Stomach (tissue), 9 donors: Measurements from ENCODE around the gene PSMB7. TPM values are rescaled to one million over a fixed set of nuclear protein-coding genes. Genes with fewer than 3 reads are reported as not detected.

Experiments
- DNase-seq, 2 donors: peaks; one replicate each; pipeline versions ENCODE4 v3.0.0 to v3.0.0-alpha.2; 2013 to 2019
- H3K27ac ChIP-seq, 5 donors: fragments of 200-600 bp in 4 of 5; sonication (generic) in 4 of 5; one replicate each; pipeline ENCODE4 v1.5.1; 2013 to 2019; ENCODE audit warnings: mild to moderate bottlenecking in 1 of 5, moderate library complexity in 1 of 5
- H3K27me3 ChIP-seq, 3 donors: fragments of 200-600 bp; sonication (generic); one replicate each; pipeline ENCODE4 v1.5.1; 2017 to 2019; ENCODE audit warnings: mixed run types in 1 of 3
- H3K36me3 ChIP-seq, 4 donors: fragments of 200-600 bp; sonication (generic); 1 replicate in 3 of 4; 2 replicates in 1 of 4; pipeline ENCODE4 v1.5.1; 2016 to 2019
- H3K4me1 ChIP-seq, 4 donors: fragments of 200-600 bp; sonication (generic); one replicate each; pipeline ENCODE4 v1.5.1; 2016 to 2019
- H3K4me3 ChIP-seq, 4 donors: fragments of 200-600 bp; sonication (generic) in 3 of 4; one replicate each; pipeline ENCODE4 v1.5.1; 2016 to 2019; ENCODE audit warnings: mild to moderate bottlenecking in 1 of 4
- H3K9me3 ChIP-seq, 4 donors: fragments of 200-600 bp; sonication (generic); one replicate each; pipeline ENCODE4 v1.5.1; 2016 to 2019
- EP300 ChIP-seq: sonication (generic); formaldehyde crosslinking; IDR thresholded peaks from one replicate; pipeline ENCODE4 v1.6.1; 2017; ENCODE audit warnings: antibody characterized with exemption
- POLR2A ChIP-seq, 4 donors: fragments of 450-650 bp; IDR thresholded peaks; one replicate each; pipeline ENCODE4 v1.6.1; 2016; ENCODE audit warnings: antibody characterized with exemption in 4 of 4, control low read depth in 2 of 4, mild to moderate bottlenecking in 1 of 4, moderate library complexity in 1 of 4
- POLR2AphosphoS5 ChIP-seq, 3 donors: sonication (generic); formaldehyde crosslinking; IDR thresholded peaks; one replicate each; pipeline ENCODE4 v1.6.1; 2016; ENCODE audit warnings: antibody characterized with exemption in 3 of 3
- WGBS, 5 donors: extraction: QIAGEN DNeasy Blood & Tissue Kit in 3 of 5; methylation state at CpG; one replicate each; pipeline versions ENCODE4 v1.1.5 to v1.1.7; 2013 to 2018; 5-methylcytosine and 5-hydroxymethylcytosine counted together
- intact Hi-C: fragments of 100-400 bp; cut with DNase I; formaldehyde crosslinking; loops from one replicate; pipeline ENCODE4 v1.15.1; 2023; ENCODE audit warnings: low total_unique reads
- polyA plus RNA-seq, 3 donors: library from polyadenylated mRNA; stranded (reverse); fragments of 200-250 nt; gene quantifications; one replicate each; pipeline ENCODE4 v1.2.3, GENCODE V29; 2013
- total RNA-seq, 5 donors: library from RNA; depleted of rRNA; stranded (reverse); fragments of >200 nt; gene quantifications; one replicate each; pipeline versions ENCODE4 v1.1.0 to v1.2.3, GENCODE V29; 2014 to 2016
- TF ChIP-seq, protein P1 (sequence below), 7 experiments: fragments of 450-650 bp in 4 of 7; fragments of 200-600 bp in 3 of 7; sonication (generic) in 3 of 7; IDR thresholded peaks; one replicate each; pipeline ENCODE4 v1.5.1; 2016 to 2019; ENCODE audit warnings: antibody characterized with exemption in 7 of 7, control low read depth in 2 of 7, mild to moderate bottlenecking in 1 of 7
- donor health status: healthy with polysubstance abuse.
- donor health status: Bipolar disorder and iron deficiency.
- donor health status: healthy.

Gene PSMB7
- total and polyA plus RNA-seq, 8 donors, result 4.9 to 213 (median 118) TPM

DNA sequence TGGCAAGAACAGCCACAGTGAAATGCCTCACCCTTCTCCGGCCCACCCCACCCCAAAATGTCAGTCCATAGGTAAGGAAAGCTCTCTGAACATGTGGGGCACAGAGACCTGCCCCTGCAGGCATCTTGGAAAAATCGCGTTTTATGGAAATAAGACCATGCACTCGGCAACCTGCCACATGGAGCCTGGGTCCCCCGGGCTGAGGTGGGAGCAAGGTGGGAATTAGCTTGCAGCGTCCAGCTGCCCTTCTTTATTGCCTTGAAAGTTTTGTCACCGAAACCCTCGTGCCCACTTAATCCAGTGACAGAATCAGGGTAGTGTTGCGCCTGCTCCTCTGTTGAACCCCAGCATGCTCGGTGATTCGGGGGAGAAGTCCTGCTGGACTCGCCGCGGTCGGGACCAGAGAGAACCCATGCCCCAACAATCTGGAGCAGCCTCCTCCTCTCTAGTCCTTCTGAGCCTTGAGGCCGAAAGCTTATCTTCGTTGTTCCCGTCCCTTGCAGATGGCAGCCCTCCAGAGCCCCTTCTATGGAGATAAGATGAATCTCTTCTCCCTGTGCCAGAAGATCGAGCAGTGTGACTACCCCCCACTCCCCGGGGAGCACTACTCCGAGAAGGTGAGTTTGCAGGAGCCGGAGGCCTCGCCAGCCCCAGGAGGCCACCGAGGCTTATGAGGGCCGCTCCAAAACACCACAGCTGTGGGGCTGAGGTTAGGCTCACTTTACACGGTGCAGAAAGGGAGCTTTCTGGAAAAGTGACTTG lies 67.9 kb downstream of the PSMB7 start:
- intact Hi-C loops, result no loop called here
- no peaks in the 10 kb centered on the region for H3K9me3 ChIP-seq
- DNase-seq, result no peak
- no peak overlapping the region for H3K4me3 ChIP-seq
- no peak overlapping the region for H3K27ac ChIP-seq
- peaks cover 0 to 12% (median 7%) of the 10 kb centered on the region in 4 donors for H3K4me1 ChIP-seq
- 83 to 90% (median 89%) methylated on average over 22 to 26 of the region's 26 CpGs for WGBS, 5 donors
- H3K36me3 ChIP-seq, result peaks cover 53 to 98% (median 94%) of the 10 kb centered on the region in 4 donors
- H3K27me3 ChIP-seq, result no peaks in the 10 kb centered on the region
- TF ChIP-seq, protein P1, sequence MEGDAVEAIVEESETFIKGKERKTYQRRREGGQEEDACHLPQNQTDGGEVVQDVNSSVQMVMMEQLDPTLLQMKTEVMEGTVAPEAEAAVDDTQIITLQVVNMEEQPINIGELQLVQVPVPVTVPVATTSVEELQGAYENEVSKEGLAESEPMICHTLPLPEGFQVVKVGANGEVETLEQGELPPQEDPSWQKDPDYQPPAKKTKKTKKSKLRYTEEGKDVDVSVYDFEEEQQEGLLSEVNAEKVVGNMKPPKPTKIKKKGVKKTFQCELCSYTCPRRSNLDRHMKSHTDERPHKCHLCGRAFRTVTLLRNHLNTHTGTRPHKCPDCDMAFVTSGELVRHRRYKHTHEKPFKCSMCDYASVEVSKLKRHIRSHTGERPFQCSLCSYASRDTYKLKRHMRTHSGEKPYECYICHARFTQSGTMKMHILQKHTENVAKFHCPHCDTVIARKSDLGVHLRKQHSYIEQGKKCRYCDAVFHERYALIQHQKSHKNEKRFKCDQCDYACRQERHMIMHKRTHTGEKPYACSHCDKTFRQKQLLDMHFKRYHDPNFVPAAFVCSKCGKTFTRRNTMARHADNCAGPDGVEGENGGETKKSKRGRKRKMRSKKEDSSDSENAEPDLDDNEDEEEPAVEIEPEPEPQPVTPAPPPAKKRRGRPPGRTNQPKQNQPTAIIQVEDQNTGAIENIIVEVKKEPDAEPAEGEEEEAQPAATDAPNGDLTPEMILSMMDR (IDR thresholded peaks at IDR 0.05), result no peak
- TF ChIP-seq POLR2A (IDR thresholded peaks at IDR 0.05) (no peak), EP300 (no peak), POLR2AphosphoS5 (IDR thresholded peaks at IDR 0.05) (no peak)

DNA sequence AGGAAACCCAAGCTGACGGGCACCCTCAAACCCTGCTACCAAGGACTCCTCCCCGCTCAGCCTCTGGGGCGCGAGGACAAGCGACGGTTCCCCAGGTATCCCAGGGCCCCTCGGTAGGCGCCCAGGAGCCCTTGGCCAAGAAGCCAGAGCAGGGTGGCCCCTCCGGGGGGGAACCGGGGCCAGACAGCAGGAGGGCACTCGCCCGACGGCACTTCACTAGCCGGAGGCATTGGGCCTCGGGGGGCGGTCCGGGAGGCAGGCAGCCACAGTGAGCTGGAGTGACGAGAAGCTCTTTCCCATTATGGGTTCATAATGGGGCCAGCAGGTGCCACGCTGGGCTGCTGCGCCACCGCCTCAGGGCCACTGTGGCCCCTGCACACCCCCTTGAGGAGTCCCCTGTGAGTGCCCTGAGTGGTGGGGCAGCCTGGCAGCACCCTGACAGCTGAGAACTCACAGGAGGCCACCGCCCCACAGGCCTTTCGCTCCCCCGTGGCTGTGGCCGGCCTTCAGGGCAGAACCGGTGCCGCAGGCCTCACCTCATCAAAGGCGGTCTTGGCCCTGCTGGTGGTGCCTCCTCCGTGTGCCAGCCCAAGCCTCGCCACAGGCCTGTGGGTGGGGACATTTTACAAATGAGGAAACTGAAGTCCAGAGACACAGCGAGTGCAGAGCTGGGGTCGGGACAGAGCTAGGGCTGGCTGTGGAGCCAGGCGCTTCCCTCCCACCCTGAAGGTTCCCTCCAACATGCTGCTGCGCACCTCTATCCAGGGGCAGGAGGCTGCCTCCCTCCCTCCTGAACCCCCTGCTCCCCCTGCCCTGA lies 68.7 kb downstream of the PSMB7 start:
- WGBS, 5 donors, result 87 to 94% (median 87%) methylated on average over 17 to 34 of the region's 34 CpGs
- Histone ChIP-seq H3K36me3 (peaks cover 49 to 98% (median 94%) of the 10 kb centered on the region in 4 donors), H3K27ac (no peak overlapping the region), H3K4me1 (peaks cover 0 to 20% (median 8%) of the 10 kb centered on the region in 4 donors), H3K4me3 (no peak overlapping the region), H3K27me3 (no peaks in the 10 kb centered on the region), H3K9me3 (no peaks in the 10 kb centered on the region)
- intact Hi-C loops, result no loop called here
- no peak for TF ChIP-seq EP300
- TF ChIP-seq POLR2AphosphoS5 (IDR thresholded peaks at IDR 0.05), result no peak
- no peak for TF ChIP-seq POLR2A (IDR thresholded peaks at IDR 0.05)
- no peak for DNase-seq

GRCh38 chr9:124345751-124346281 lies 69.4 kb downstream of the PSMB7 start:
- no peak for DNase-seq

GRCh38 chr9:124345063-124345462 lies 70.2 kb downstream of the PSMB7 start:
- no peak for DNase-seq
- Histone ChIP-seq H3K27ac (no peak overlapping the region), H3K9me3 (no peaks in the 10 kb centered on the region), H3K27me3 (no peaks in the 10 kb centered on the region), H3K4me1 (peaks cover 0 to 20% (median 8%) of the 10 kb centered on the region in 4 donors), H3K4me3 (no peak overlapping the region), H3K36me3 (peaks cover 34 to 98% (median 90%) of the 10 kb centered on the region in 4 donors)
- WGBS, 5 donors, result 87 to 93% (median 89%) methylated on average over 14 of the region's 14 CpGs
- TF ChIP-seq, protein P1 (IDR thresholded peaks at IDR 0.05), result no peak
- TF ChIP-seq POLR2A (IDR thresholded peaks at IDR 0.05) (no peak), EP300 (no peak), POLR2AphosphoS5 (IDR thresholded peaks at IDR 0.05) (no peak)
- intact Hi-C loops, result no loop called here

More at GRCh38 chr9:124345751-124346281, 69.4 kb downstream of the PSMB7 start:
- TF ChIP-seq POLR2A (IDR thresholded peaks at IDR 0.05), result no peak
- TF ChIP-seq, protein P1 (IDR thresholded peaks at IDR 0.05), result no peak
- TF ChIP-seq POLR2AphosphoS5 (IDR thresholded peaks at IDR 0.05), result no peak
- no peaks in the 10 kb centered on the region for H3K27me3 ChIP-seq
- H3K36me3 ChIP-seq, result peaks cover 42 to 98% (median 90%) of the 10 kb centered on the region in 4 donors
- H3K4me3 ChIP-seq, result no peak overlapping the region
- no peaks in the 10 kb centered on the region for H3K9me3 ChIP-seq
- H3K27ac ChIP-seq, result no peak overlapping the region
- 79 to 89% (median 86%) methylated on average over 8 to 9 of the region's 9 CpGs for WGBS, 5 donors
- peaks cover 0 to 20% (median 8%) of the 10 kb centered on the region in 4 donors for H3K4me1 ChIP-seq
- intact Hi-C loops, result no loop called here
